ENCODE data around the gene STK32A. TPM values are rescaled to one million over a fixed set of nuclear protein-coding genes. Genes with fewer than 3 reads are reported as not detected.

The STK32A gene
- total RNA-seq, 2 donors from 2014 or later, result 9.8 to 21.8 TPM

DNA sequence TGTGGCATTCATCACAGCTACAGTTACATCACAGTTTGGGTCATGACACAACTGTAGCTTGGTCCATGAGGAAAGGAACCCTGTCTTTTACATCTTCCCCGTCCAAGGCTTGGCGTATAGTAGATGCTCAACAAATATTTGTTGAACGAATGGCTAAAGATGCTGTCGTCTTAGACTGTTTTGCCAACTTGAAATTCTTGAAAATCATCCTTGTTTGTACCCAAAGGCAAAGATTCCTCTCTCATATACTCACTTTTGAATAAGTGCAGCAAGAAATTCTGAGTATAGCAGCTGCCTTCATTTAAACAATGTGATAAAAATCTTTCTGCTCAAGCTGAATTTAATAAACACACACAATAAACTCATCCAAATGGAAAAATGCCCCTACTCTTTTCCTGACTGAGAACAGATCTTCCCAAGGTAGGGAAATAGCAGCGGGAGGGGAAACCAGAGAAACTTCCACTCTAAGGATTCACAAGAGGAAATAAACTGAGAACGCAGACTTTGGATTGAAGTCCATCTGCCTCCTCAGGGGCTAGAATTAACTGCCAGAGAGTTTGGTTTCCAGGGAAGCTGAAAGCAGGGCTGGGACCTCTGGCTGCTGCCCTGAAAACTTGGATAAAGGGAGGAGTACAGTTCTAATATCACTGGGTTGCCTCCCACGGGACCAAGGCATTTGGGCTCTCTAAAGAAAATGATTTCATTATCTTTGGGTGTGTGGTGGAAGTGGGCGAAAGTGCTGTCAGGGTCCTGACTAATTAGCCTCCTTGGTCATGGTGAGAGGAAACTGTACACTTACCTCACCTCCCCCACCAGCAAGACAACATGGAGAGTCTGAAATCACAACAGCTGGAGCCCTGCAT lies 175.9 kb downstream of the STK32A start:
- 94 to 97% methylated on average over 5 to 8 of the region's 8 CpGs for WGBS, 2 experiments (ENCODE audit: insufficient coverage in 1 of 2, insufficient read length in 1 of 2)
- Histone ChIP-seq H3K27ac (ENCODE audit: low read depth, low read length) (no peak overlapping the region), H3K9ac (ENCODE audit: extremely low read depth, low read length, poor library complexity, severe bottlenecking) (no peak overlapping the region), H3K9me3 (ENCODE audit: control insufficient read depth, low read length) (peaks cover 14% of the 10 kb centered on the region), H3K4me3 (ENCODE audit: low read length) (no peak overlapping the region), H3K27me3 (ENCODE audit: control insufficient read depth, insufficient read depth, low read length, poor library complexity, severe bottlenecking) (no peaks in the 10 kb centered on the region), H3K4me1 (ENCODE audit: control insufficient read depth, insufficient read depth, low read length) (peaks cover 16% of the 10 kb centered on the region), H3K36me3 (ENCODE audit: control insufficient read depth, insufficient read depth, low read length) (peaks cover 68% of the 10 kb centered on the region)
- H3K4me3 Mint-ChIP-seq, result no peak overlapping the region
- H3K27ac Mint-ChIP-seq, result no peak overlapping the region
- no peaks in the 10 kb centered on the region for H3K9me3 Mint-ChIP-seq
- H3K27me3 Mint-ChIP-seq (ENCODE audit: insufficient read depth), result no peaks in the 10 kb centered on the region
- TF ChIP-seq, protein P1, sequence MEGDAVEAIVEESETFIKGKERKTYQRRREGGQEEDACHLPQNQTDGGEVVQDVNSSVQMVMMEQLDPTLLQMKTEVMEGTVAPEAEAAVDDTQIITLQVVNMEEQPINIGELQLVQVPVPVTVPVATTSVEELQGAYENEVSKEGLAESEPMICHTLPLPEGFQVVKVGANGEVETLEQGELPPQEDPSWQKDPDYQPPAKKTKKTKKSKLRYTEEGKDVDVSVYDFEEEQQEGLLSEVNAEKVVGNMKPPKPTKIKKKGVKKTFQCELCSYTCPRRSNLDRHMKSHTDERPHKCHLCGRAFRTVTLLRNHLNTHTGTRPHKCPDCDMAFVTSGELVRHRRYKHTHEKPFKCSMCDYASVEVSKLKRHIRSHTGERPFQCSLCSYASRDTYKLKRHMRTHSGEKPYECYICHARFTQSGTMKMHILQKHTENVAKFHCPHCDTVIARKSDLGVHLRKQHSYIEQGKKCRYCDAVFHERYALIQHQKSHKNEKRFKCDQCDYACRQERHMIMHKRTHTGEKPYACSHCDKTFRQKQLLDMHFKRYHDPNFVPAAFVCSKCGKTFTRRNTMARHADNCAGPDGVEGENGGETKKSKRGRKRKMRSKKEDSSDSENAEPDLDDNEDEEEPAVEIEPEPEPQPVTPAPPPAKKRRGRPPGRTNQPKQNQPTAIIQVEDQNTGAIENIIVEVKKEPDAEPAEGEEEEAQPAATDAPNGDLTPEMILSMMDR (conservative IDR thresholded peaks at IDR 0.05), result no peak
- peaks cover 34% of the 10 kb centered on the region for H3K4me1 Mint-ChIP-seq
- no peak for DNase-seq
- peaks cover 80% of the 10 kb centered on the region for H3K36me3 Mint-ChIP-seq (ENCODE audit: low read depth)

DNA sequence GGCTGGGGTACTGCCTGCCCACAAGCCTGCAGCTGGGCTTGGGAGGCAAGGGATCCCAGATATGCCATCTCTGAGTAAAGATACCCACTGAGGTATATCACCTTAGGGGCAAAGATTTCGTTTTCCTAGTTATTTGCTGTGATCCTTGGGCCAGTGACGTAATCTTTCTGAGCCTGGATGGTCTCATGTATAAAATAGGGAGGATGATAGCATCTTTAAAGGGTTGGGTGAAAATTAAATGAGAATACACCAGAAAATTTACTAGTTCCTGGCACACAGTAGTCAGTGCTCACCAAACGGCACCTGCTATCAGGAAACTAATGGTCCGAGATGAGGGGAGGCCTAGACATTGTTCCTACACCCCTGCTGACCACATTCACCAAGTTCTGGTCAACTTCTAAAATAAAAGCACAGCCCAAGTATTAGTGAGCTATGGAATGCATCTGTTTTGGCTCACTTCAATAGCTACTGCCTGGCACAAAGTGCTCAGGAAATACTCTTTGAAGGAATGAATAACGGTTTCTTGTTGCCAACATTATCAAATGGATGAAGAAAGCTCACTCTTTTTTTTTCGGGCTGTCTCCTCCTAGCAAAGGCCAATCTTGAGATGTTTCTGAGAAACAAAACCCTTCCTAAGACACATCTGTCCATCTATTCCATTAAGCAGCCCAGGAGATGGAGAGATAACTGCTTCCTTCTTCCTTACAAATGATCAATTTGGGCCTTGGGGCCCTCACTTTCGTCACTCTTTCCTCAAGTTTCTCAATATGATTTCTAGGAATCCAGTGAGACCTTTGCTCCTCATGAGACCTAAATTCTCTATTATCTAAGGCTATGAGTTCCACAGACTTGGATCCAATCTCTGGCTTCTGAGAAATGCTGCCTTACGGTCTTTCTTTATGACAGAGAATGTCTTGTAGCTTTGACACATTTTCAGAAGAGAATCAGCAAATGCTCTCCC lies 176.8 kb downstream of the STK32A start:
- Histone ChIP-seq H3K36me3 (ENCODE audit: control insufficient read depth, insufficient read depth, low read length) (peaks cover 69% of the 10 kb centered on the region), H3K4me3 (ENCODE audit: low read length) (no peak overlapping the region), H3K27ac (ENCODE audit: low read depth, low read length) (no peak overlapping the region), H3K4me1 (ENCODE audit: control insufficient read depth, insufficient read depth, low read length) (peaks cover 11% of the 10 kb centered on the region), H3K9me3 (ENCODE audit: control insufficient read depth, low read length) (peaks cover 14% of the 10 kb centered on the region), H3K9ac (ENCODE audit: extremely low read depth, low read length, poor library complexity, severe bottlenecking) (no peak overlapping the region), H3K27me3 (ENCODE audit: control insufficient read depth, insufficient read depth, low read length, poor library complexity, severe bottlenecking) (no peaks in the 10 kb centered on the region)
- 92 to 97% methylated on average over 8 of the region's 8 CpGs for WGBS, 2 experiments (ENCODE audit: insufficient coverage in 1 of 2, insufficient read length in 1 of 2)
- H3K4me3 Mint-ChIP-seq, result no peak overlapping the region
- H3K27me3 Mint-ChIP-seq (ENCODE audit: insufficient read depth), result no peaks in the 10 kb centered on the region
- TF ChIP-seq, protein P1 (conservative IDR thresholded peaks at IDR 0.05), result no peak
- H3K36me3 Mint-ChIP-seq (ENCODE audit: low read depth), result peaks cover 81% of the 10 kb centered on the region
- no peak for DNase-seq
- peaks cover 26% of the 10 kb centered on the region for H3K4me1 Mint-ChIP-seq
- no peaks in the 10 kb centered on the region for H3K9me3 Mint-ChIP-seq
- no peak overlapping the region for H3K27ac Mint-ChIP-seq

DNA sequence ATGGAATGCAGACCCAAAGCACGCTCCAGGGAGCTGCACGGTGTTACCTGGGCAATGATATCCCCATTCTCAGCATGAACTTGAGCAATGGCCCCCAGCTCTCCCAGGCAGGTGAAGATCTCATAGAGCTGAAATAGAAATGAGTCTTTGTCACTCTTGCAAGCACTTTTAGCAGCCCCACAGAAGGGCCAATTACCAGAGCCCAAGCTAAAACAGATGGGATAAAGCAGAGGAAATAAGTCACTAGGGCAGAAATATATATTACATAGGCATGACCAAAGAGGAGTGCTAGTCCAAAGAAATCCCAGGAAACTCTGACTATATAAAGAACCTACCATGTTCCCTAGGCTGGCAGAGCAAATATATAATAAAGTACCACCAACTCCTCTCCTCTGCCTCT lies 177.7 kb downstream of the STK32A start:
- Histone ChIP-seq H3K4me3 (ENCODE audit: low read length) (no peak overlapping the region), H3K27ac (ENCODE audit: low read depth, low read length) (no peak overlapping the region), H3K27me3 (ENCODE audit: control insufficient read depth, insufficient read depth, low read length, poor library complexity, severe bottlenecking) (no peaks in the 10 kb centered on the region), H3K36me3 (ENCODE audit: control insufficient read depth, insufficient read depth, low read length) (peaks cover 79% of the 10 kb centered on the region), H3K9me3 (ENCODE audit: control insufficient read depth, low read length) (peaks cover 14% of the 10 kb centered on the region), H3K4me1 (ENCODE audit: control insufficient read depth, insufficient read depth, low read length) (peaks cover 4% of the 10 kb centered on the region), H3K9ac (ENCODE audit: extremely low read depth, low read length, poor library complexity, severe bottlenecking) (no peak overlapping the region)
- peaks cover 19% of the 10 kb centered on the region for H3K4me1 Mint-ChIP-seq
- TF ChIP-seq, protein P1 (conservative IDR thresholded peaks at IDR 0.05), result no peak
- WGBS, 2 experiments (ENCODE audit: insufficient coverage in 1 of 2, insufficient read length in 1 of 2), result 92 to 100% methylated on average over 2 of the region's 2 CpGs
- peaks cover 84% of the 10 kb centered on the region for H3K36me3 Mint-ChIP-seq (ENCODE audit: low read depth)
- H3K27ac Mint-ChIP-seq, result no peak overlapping the region
- no peak for DNase-seq
- H3K9me3 Mint-ChIP-seq, result no peaks in the 10 kb centered on the region
- no peaks in the 10 kb centered on the region for H3K27me3 Mint-ChIP-seq (ENCODE audit: insufficient read depth)
- no peak overlapping the region for H3K4me3 Mint-ChIP-seq

All from endodermal cell (in vitro differentiated cells).